Transverse colon (tissue), 4 donors: Measurements from ENCODE around the gene ARID3A. TPM values are rescaled to one million over a fixed set of nuclear protein-coding genes. Genes with fewer than 3 reads are reported as not detected.

Experiments used
- DNase-seq: peaks from one replicate; pipeline ENCODE4 v3.0.0-alpha.2; 2019
- H3K27ac ChIP-seq, 4 donors: fragments of 200-600 bp; sonication (generic); 2 replicates each; pipeline ENCODE4 v1.5.1; 2016 to 2018; ENCODE audit warnings: inconsistent platforms in 4 of 4
- H3K27me3 ChIP-seq: fragments of 200-600 bp; sonication (generic); 2 replicates; pipeline ENCODE4 v1.5.1; 2017; ENCODE audit warnings: inconsistent platforms
- H3K36me3 ChIP-seq, 4 donors: fragments of 200-600 bp; sonication (generic); 2 replicates each; pipeline ENCODE4 v1.5.1; 2017 to 2019; ENCODE audit warnings: inconsistent platforms in 4 of 4
- H3K4me1 ChIP-seq, 4 donors: fragments of 200-600 bp; sonication (generic); 2 replicates each; pipeline ENCODE4 v1.5.1; 2017 to 2020; ENCODE audit warnings: inconsistent platforms in 4 of 4
- H3K4me3 ChIP-seq, 4 donors: fragments of 200-600 bp; sonication (generic); 1 replicate in 1 of 4; 2 replicates in 3 of 4; pipeline versions ENCODE4 v1.5.1 to v1.6.1; 2017 to 2019; ENCODE audit warnings: inconsistent platforms in 4 of 4
- H3K9me3 ChIP-seq, 2 donors: fragments of 200-600 bp; sonication (generic); 2 replicates each; pipeline ENCODE4 v1.5.1; 2017 to 2019; ENCODE audit warnings: inconsistent platforms in 2 of 2
- EP300 ChIP-seq: sonication (generic); formaldehyde crosslinking; IDR thresholded peaks from one replicate; pipeline ENCODE4 v1.6.1; 2017; ENCODE audit warnings: antibody characterized with exemption, low read depth
- POLR2A ChIP-seq: fragments of 450-650 bp; IDR thresholded peaks from one replicate; pipeline ENCODE4 v1.6.1; 2016; ENCODE audit warnings: antibody characterized with exemption, mild to moderate bottlenecking, moderate library complexity
- POLR2AphosphoS5 ChIP-seq, 3 donors: sonication (generic); formaldehyde crosslinking; IDR thresholded peaks; one replicate each; pipeline ENCODE4 v1.6.1; 2016; ENCODE audit warnings: antibody characterized with exemption in 3 of 3
- WGBS, 2 donors: methylation state at CpG; one replicate each; pipeline ENCODE4 v1.1.5; 2018; ENCODE audit warnings: low coverage in 1 of 2; 5-methylcytosine and 5-hydroxymethylcytosine counted together
- in situ Hi-C, 4 donors: fragments of 200-750 bp; cut with MboI; loops; one replicate each; pipeline versions ENCODE4 v1.15.0 to v1.15.1; 2017; ENCODE audit warnings: low sequenced_read_pairs in 3 of 4, low pct_ligation_motif_present in 1 of 4, low pct_unique_long_range_greater_than_20kb in 1 of 4
- intact Hi-C: fragments of 100-400 bp; cut with DNase I; formaldehyde crosslinking; loops from one replicate; pipeline ENCODE4 v1.15.1; 2023; ENCODE audit warnings: low total_unique reads
- total RNA-seq, 4 donors: library from RNA; depleted of rRNA; stranded (reverse); fragments of >200 nt; gene quantifications; one replicate each; pipeline ENCODE4 v1.1.0, GENCODE V29; 2016
- TF ChIP-seq, protein P1 (sequence below), 5 experiments: fragments of 200-600 bp in 3 of 5; fragments of 450-650 bp in 2 of 5; sonication (generic) in 3 of 5; IDR thresholded peaks; 1 replicate in 2 of 5; 2 replicates in 3 of 5; pipeline ENCODE4 v1.5.1; 2016 to 2017; ENCODE audit warnings: antibody characterized with exemption in 5 of 5, inconsistent platforms in 3 of 5, mild to moderate bottlenecking in 2 of 5, moderate library complexity in 1 of 5

ARID3A gene
- total RNA-seq, 4 donors from 2014 or later, result 2.2 to 8.7 (median 4.3) TPM

DNA sequence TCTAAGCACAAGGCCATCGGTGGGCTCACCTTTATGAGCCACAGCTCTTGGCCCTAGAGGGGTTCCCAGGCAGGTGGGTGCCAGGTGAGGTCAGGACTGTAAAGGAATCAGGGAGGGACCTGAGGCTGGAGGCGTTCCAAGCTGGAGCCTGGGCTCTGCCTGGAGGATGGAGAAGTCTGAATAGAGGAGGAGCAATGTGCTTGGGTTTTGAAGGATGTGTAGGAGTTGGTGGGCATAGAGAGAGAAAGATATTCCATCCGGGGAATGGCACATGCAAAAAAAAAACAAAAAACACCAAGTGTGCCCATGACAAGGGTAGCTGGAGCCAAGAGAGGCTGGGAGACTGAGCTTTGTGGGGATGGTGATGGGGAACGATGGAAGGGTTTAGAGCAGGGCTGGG, 76.8 kb downstream of the ARID3A start:
- H3K9me3 ChIP-seq, result no peaks in the 10 kb centered on the region
- H3K36me3 ChIP-seq, result no peaks in the 10 kb centered on the region
- H3K27me3 ChIP-seq, result peaks cover 58% of the 10 kb centered on the region
- 59 to 60% methylated on average over 1 to 4 of the region's 4 CpGs for WGBS, 2 donors
- no peak overlapping the region for H3K27ac ChIP-seq
- no peak overlapping the region for H3K4me3 ChIP-seq
- DNase-seq, result no peak
- in situ Hi-C loops (no loop called here), intact Hi-C loops (no loop called here)
- TF ChIP-seq POLR2AphosphoS5 (IDR thresholded peaks at IDR 0.05) (no peak), EP300 (no peak), POLR2A (no peak)
- TF ChIP-seq, protein P1, sequence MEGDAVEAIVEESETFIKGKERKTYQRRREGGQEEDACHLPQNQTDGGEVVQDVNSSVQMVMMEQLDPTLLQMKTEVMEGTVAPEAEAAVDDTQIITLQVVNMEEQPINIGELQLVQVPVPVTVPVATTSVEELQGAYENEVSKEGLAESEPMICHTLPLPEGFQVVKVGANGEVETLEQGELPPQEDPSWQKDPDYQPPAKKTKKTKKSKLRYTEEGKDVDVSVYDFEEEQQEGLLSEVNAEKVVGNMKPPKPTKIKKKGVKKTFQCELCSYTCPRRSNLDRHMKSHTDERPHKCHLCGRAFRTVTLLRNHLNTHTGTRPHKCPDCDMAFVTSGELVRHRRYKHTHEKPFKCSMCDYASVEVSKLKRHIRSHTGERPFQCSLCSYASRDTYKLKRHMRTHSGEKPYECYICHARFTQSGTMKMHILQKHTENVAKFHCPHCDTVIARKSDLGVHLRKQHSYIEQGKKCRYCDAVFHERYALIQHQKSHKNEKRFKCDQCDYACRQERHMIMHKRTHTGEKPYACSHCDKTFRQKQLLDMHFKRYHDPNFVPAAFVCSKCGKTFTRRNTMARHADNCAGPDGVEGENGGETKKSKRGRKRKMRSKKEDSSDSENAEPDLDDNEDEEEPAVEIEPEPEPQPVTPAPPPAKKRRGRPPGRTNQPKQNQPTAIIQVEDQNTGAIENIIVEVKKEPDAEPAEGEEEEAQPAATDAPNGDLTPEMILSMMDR (IDR thresholded peaks at IDR 0.05), result no peak
- H3K4me1 ChIP-seq, result peaks cover 0 to 15% (median 7%) of the 10 kb centered on the region in 4 donors

DNA sequence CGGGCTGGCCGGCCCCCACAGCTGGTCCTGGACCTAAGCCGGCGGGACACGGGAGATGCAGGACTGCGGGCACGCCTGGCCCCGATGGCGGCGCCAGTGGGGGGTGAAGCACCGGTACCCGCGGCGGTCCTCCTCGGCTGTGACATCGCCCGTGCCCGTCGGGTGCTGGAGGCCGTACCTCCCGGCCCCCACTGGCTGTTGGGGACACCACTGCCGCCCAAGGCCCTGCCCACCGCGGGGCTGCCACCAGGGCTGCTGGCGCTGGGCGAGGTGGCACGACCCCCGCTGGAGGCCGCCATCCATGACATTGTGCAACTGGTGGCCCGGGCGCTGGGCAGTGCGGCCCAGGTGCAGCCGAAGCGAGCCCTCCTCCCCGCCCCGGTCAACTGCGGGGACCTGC, 77.4 kb downstream of the ARID3A start:
- no peak overlapping the region for H3K27ac ChIP-seq
- in situ Hi-C loops (no loop called here), intact Hi-C loops (no loop called here)
- H3K4me1 ChIP-seq, result peaks cover 0 to 15% (median 7%) of the 10 kb centered on the region in 4 donors
- no peak for DNase-seq
- H3K4me3 ChIP-seq, result no peak overlapping the region
- H3K9me3 ChIP-seq, result no peaks in the 10 kb centered on the region
- TF ChIP-seq POLR2A (no peak), EP300 (no peak), POLR2AphosphoS5 (IDR thresholded peaks at IDR 0.05) (no peak)
- TF ChIP-seq, protein P1 (IDR thresholded peaks at IDR 0.05), result no peak
- 83 to 86% methylated on average over 7 to 11 of the region's 37 CpGs for WGBS, 2 donors
- no peaks in the 10 kb centered on the region for H3K36me3 ChIP-seq
- H3K27me3 ChIP-seq, result peaks cover 51% of the 10 kb centered on the region

DNA sequence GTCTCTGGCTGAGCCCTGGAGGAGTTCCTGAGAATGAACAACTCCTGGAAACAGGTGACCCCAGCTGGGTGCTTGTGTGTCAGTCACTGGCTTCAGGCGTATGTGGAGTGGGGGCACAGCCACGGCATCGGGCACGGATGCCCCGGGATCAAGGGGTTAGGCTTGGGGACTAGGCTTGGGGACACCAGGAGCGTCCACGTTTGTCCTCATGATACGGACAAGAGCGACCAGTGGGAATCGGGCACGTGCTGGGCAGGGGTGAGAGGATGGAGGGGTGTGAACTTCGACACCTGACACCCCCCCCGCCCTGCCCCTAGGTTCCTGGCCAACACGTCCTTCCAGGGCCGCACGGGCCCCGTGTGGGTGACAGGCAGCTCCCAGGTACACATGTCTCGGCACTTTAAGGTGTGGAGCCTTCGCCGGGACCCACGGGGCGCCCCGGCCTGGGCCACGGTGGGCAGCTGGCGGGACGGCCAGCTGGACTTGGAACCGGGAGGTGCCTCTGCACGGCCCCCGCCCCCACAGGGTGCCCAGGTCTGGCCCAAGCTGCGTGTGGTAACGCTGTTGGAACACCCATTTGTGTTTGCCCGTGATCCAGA, 78.5 kb downstream of the ARID3A start:
- 70% methylated on average over 29 of the region's 32 CpGs; no CpG with 5 or more reads in 1 of the 2 donors for WGBS, 2 donors
- intact Hi-C loops, result no loop called here
- no peak for TF ChIP-seq POLR2AphosphoS5 (IDR thresholded peaks at IDR 0.05)
- no peak for TF ChIP-seq POLR2A
- TF ChIP-seq, protein P1 (IDR thresholded peaks at IDR 0.05), result no peak
- TF ChIP-seq EP300, result no peak
- no peaks in the 10 kb centered on the region for H3K36me3 ChIP-seq
- H3K27me3 ChIP-seq, result peaks cover 41% of the 10 kb centered on the region
- H3K27ac ChIP-seq, result no peak overlapping the region
- in situ Hi-C loops, result no loop called here
- no peak overlapping the region for H3K4me3 ChIP-seq
- peaks cover 0 to 15% (median 7%) of the 10 kb centered on the region in 4 donors for H3K4me1 ChIP-seq
- no peaks in the 10 kb centered on the region for H3K9me3 ChIP-seq
- no peak for DNase-seq

DNA sequence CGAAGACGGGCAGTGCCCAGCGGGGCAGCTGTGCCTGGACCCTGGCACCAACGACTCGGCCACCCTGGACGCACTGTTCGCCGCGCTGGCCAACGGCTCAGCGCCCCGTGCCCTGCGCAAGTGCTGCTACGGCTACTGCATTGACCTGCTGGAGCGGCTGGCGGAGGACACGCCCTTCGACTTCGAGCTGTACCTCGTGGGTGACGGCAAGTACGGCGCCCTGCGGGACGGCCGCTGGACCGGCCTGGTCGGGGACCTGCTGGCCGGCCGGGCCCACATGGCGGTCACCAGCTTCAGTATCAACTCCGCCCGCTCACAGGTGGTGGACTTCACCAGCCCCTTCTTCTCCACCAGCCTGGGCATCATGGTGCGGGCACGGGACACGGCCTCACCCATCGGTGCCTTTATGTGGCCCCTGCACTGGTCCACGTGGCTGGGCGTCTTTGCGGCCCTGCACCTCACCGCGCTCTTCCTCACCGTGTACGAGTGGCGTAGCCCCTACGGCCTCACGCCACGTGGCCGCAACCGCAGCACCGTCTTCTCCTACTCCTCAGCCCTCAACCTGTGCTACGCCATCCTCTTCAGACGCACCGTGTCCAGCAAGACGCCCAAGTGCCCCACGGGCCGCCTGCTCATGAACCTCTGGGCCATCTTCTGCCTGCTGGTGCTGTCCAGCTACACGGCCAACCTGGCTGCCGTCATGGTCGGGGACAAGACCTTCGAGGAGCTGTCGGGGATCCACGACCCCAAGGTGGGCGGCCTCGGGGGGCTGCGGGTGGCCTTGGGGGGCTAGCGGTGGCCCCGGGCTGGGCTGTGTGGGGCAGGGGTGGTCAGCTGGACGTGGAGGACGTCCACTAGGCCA, 79.2 kb downstream of the ARID3A start:
- no peak for DNase-seq
- H3K4me1 ChIP-seq, result peaks cover 0 to 15% (median 7%) of the 10 kb centered on the region in 4 donors
- H3K9me3 ChIP-seq, result no peaks in the 10 kb centered on the region
- TF ChIP-seq POLR2A (no peak), EP300 (no peak), POLR2AphosphoS5 (IDR thresholded peaks at IDR 0.05) (no peak)
- TF ChIP-seq, protein P1 (IDR thresholded peaks at IDR 0.05), result no peak
- H3K36me3 ChIP-seq, result no peaks in the 10 kb centered on the region
- peaks cover 34% of the 10 kb centered on the region for H3K27me3 ChIP-seq
- 87% methylated on average over 70 of the region's 70 CpGs; no CpG with 5 or more reads in 1 of the 2 donors for WGBS, 2 donors
- intact Hi-C loops (no loop called here), in situ Hi-C loops (no loop called here)
- no peak overlapping the region for H3K27ac ChIP-seq
- no peak overlapping the region for H3K4me3 ChIP-seq
